MCF 10A (cell line): Measurements from ENCODE around the gene HOTAIR. TPM values are rescaled to one million over a fixed set of nuclear protein-coding genes. Genes with fewer than 3 reads are reported as not detected.

Experiments
- BruUV-seq: library from RNA; stranded (reverse); fragments of 400-500 nt; replicated peaks from 2 replicates; lab custom pipeline; 2021; lab: Mats Ljungman, UMichigan
- CTCF ChIA-PET: fragments of 300-600 bp; sonication (Branson Sonifier 250); formaldehyde crosslinking; extraction: SDS; loops from one replicate; lab custom pipeline; 2021; ENCODE audit warnings: antibody characterized with exemption, inconsistent platforms; lab: Yijun Ruan, JAX
- POLR2A ChIA-PET: fragments of 300-600, 350-650 bp; sonication (Branson Sonifier 250); formaldehyde crosslinking; extraction: SDS; loops from one replicate; lab custom pipeline; 2020; ENCODE audit warnings: antibody characterized with exemption, inconsistent platforms; lab: Yijun Ruan, JAX
- DNase-seq: peaks from one replicate; pipeline ENCODE4 v3.0.0-alpha.2; 2018; ENCODE audit not compliant: unreplicated experiment
- H3K27ac Mint-ChIP-seq: one replicate; pipeline ENCODE4 v1.8.0; 2022; ENCODE audit warnings: mild to moderate bottlenecking, low read depth, mixed read lengths; ENCODE audit not compliant: unreplicated experiment
- H3K27me3 Mint-ChIP-seq: one replicate; pipeline ENCODE4 v1.8.0; 2022; ENCODE audit warnings: mixed read lengths; ENCODE audit not compliant: insufficient read depth, unreplicated experiment
- H3K36me3 Mint-ChIP-seq: one replicate; pipeline ENCODE4 v1.8.0; 2022; ENCODE audit warnings: mild to moderate bottlenecking, moderate library complexity, mixed read lengths; ENCODE audit not compliant: insufficient read depth, unreplicated experiment
- H3K4me1 Mint-ChIP-seq: one replicate; pipeline ENCODE4 v1.8.0; 2022; ENCODE audit warnings: mixed read lengths; ENCODE audit not compliant: insufficient read depth, unreplicated experiment
- H3K4me3 Mint-ChIP-seq: one replicate; pipeline ENCODE4 v1.8.0; 2022; ENCODE audit warnings: mild to moderate bottlenecking, moderate library complexity, mixed read lengths; ENCODE audit not compliant: unreplicated experiment
- H3K9me3 Mint-ChIP-seq: one replicate; pipeline ENCODE4 v1.8.0; 2022; ENCODE audit warnings: mixed read lengths; ENCODE audit not compliant: unreplicated experiment
- CTCF ChIP-seq: fragments of 200-600 bp; IDR thresholded peaks from one replicate; pipeline ENCODE4 v1.8.0; 2022; ENCODE audit warnings: antibody characterized with exemption, mild to moderate bottlenecking; ENCODE audit not compliant: unreplicated experiment
- intact Hi-C: fragments of 100-400 bp; cut with micrococcal nuclease; formaldehyde crosslinking; loops from 2 replicates; pipeline ENCODE4 v1.14.1; 2022
- total RNA-seq: library from RNA; stranded (reverse); gene quantifications from 2 replicates; pipeline ENCODE4 v1.2.3, GENCODE V29; 2022

The HOTAIR gene
- total RNA-seq, 1 experiment from 2014 or later = 2.0 TPM

- no peaks in the 10 kb centered on the region for H3K36me3 Mint-ChIP-seq
- POLR2A ChIA-PET = interaction anchor here (0.6 to 5.1 kb wide), 4 partner anchors 10 to 110 kb away, joined by 3 to 59 read pairs (median 10); partner anchors contain the start of genes HOXC10, HOXC13 and HOXC9
- no TSS peak for BruUV-seq
- peaks cover 19% of the 10 kb centered on the region for H3K4me1 Mint-ChIP-seq
- no peaks in the 10 kb centered on the region for H3K27me3 Mint-ChIP-seq
- no peaks in the 10 kb centered on the region for H3K9me3 Mint-ChIP-seq
- CTCF ChIA-PET = interaction anchor here (0.6 to 2.5 kb wide), 3 partner anchors 13 to 244 kb away, joined by 3 to 11 read pairs (median 3); no protein-coding TSS in a partner anchor
- no peak for DNase-seq
- TF ChIP-seq CTCF = no peak
- no peak overlapping the region for H3K4me3 Mint-ChIP-seq
- no peak overlapping the region for H3K27ac Mint-ChIP-seq
- intact Hi-C loops = no loop called here
These were observed 314 bp upstream of the HOTAIR start for GRCh38 chr12:53975064-53975471.

GRCh38 chr12:53973236-53974042, 1.3 kb downstream of the HOTAIR start:
- H3K36me3 Mint-ChIP-seq = no peaks in the 10 kb centered on the region
- peak overlapping the region; percentile 88 for H3K4me3 Mint-ChIP-seq
- TF ChIP-seq CTCF = no peak
- BruUV-seq = TSS peak; percentile 31
- no peaks in the 10 kb centered on the region for H3K27me3 Mint-ChIP-seq
- H3K27ac Mint-ChIP-seq = peak overlapping the region; percentile 88
- intact Hi-C loops = loop anchor here (1.0 to 2.0 kb wide), 2 partner anchors 35 to 206 kb away; partner anchors contain the start of gene HOXC13
- DNase-seq = peak; percentile 65
- POLR2A ChIA-PET = interaction anchor here (0.6 to 5.1 kb wide), 9 partner anchors 10 to 142 kb away, joined by 3 to 59 read pairs (median 3); partner anchors contain the start of genes HOXC13 and HOXC9
- peaks cover 19% of the 10 kb centered on the region for H3K4me1 Mint-ChIP-seq
- CTCF ChIA-PET = interaction anchor here (0.6 to 2.1 kb wide), 9 partner anchors 12 to 216 kb away, joined by 3 to 6 read pairs (median 4); partner anchors contain the start of gene HOXC10
- no peaks in the 10 kb centered on the region for H3K9me3 Mint-ChIP-seq

- no peak for TF ChIP-seq CTCF
- intact Hi-C loops = loop anchor here (2.0 kb wide), 1 partner anchor 34 kb away; the partner anchor contains the start of gene HOXC13
- no peaks in the 10 kb centered on the region for H3K36me3 Mint-ChIP-seq
- BruUV-seq = no TSS peak
- ChIA-PET POLR2A (interaction anchor here (0.6 to 5.1 kb wide), 11 partner anchors 10 to 143 kb away, joined by 3 to 59 read pairs (median 3); partner anchors contain the start of genes HOXC13 and HOXC9), CTCF (interaction anchor here (0.6 to 2.1 kb wide), 10 partner anchors 9 to 500 kb away, joined by 3 to 6 read pairs (median 4); no protein-coding TSS in a partner anchor)
- peak within 1 kb of the TSS; percentile 88 for H3K4me3 Mint-ChIP-seq
- H3K27ac Mint-ChIP-seq = peak within 1 kb of the TSS; percentile 88
- DNase-seq = no peak
- H3K27me3 Mint-ChIP-seq = no peaks in the 10 kb centered on the region
- H3K9me3 Mint-ChIP-seq = no peaks in the 10 kb centered on the region
- peaks cover 19% of the 10 kb centered on the region for H3K4me1 Mint-ChIP-seq
These were observed 2.0 kb downstream of the HOTAIR start, which contains the start of gene HOXC11 for GRCh38 chr12:53972722-53973235. TSS of gene HOXC11 (plus strand) at chr12:53973126. CDS start at chr12:53973242, 116 bp downstream.
